ENCODE results near the gene LCP2.

- TF ChIP-seq CTCF (IDR thresholded peaks at IDR 0.05): no peak
- no peak for TF ChIP-seq POLR2A (IDR thresholded peaks at IDR 0.05)
Measured at GRCh38 chr5:170252109-170252508, 45.5 kb downstream of the LCP2 start.

Data from lower leg skin (tissue), 3 donors.